ENCODE data around the gene ARNT2. TPM values are rescaled to one million over a fixed set of nuclear protein-coding genes. Genes with fewer than 3 reads are reported as not detected.

ARNT2 gene
- total RNA-seq, 1 experiment from 2014 or later, result 2.2 TPM

DNA sequence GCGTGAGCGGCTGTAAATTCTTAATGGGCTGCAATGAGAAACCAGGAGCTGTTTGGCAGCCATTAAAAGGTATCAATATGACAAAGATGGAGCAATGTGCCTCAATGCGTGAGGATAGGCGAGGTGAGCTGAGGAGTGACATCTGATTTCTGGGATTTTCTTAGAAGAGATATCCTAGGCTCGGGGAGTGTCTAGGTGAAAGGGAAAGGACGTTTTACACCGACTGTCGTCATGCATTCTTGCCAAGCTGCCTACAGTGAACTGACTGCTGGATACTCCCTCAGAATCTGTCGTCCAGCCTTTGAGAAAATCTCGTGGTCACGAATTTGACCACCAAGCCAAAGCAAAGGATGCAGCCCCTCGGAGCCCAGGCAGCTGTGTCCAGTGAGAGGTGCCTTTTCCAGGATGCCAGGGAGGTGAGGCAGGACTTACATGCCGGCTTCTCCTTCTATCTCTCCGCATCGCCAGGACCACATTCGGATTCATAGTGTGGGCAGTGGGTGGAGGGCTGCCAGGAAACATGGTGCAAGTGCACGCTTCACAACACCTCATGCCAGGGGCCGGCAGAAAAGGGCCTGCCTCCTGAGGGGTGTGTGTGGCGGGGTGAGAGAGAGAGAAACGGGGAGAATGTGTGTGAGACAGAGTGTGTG, 210.7 kb downstream of the ARNT2 start:
- no peaks in the 10 kb centered on the region for H3K4me1 ChIP-seq
- H3K27me3 ChIP-seq, result no peaks in the 10 kb centered on the region
- no peaks in the 10 kb centered on the region for H3K9me3 ChIP-seq (replicated peaks)
- no peak overlapping the region for H3K4me3 ChIP-seq
- H3K36me3 ChIP-seq, result no peaks in the 10 kb centered on the region
- H3K27ac ChIP-seq, result no peak overlapping the region
- DNase-seq, result no peak

GRCh38 chr15:80615361-80615736, 211.2 kb downstream of the ARNT2 start:
- Histone ChIP-seq H3K27ac (no peak overlapping the region), H3K9me3 (replicated peaks) (no peaks in the 10 kb centered on the region), H3K27me3 (no peaks in the 10 kb centered on the region), H3K4me3 (no peak overlapping the region), H3K4me1 (no peaks in the 10 kb centered on the region), H3K36me3 (no peaks in the 10 kb centered on the region)
- DNase-seq, result no peak

DNA sequence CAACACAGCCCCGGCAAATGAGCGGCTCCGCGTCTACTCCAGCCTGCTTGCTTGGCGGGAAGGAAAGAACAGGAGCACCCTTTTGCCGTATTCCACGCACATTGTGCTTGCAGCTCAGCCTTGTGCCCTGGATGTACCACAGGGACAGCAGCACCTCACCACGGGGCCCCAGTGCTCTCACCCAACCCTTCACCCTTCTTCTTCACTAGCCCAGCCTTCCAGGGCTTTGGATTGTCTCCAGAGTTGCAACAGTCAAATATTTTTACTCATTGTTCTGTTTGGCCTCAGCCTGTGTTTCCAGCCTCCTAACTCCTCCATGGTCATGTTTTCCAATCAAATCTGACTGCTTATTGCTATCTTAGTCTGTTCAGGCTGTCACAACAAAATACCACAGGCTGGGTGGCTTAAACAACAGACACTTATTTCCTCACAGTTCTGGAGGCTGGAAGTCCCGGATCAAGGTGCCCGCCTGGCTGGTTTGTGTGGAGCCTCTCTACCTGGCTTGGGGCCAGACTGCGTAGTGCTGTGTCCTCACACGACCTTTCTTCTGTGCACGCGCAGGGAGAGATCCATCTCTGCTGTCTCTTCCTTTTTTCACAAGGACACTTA, 211.7 kb downstream of the ARNT2 start:
- Histone ChIP-seq H3K27ac (no peak overlapping the region), H3K9me3 (replicated peaks) (no peaks in the 10 kb centered on the region), H3K4me3 (no peak overlapping the region), H3K4me1 (no peaks in the 10 kb centered on the region), H3K27me3 (no peaks in the 10 kb centered on the region), H3K36me3 (no peaks in the 10 kb centered on the region)
- peak; percentile 37 to 59 for DNase-seq

- no peaks in the 10 kb centered on the region for H3K4me1 ChIP-seq
- no peaks in the 10 kb centered on the region for H3K9me3 ChIP-seq (replicated peaks)
- no peak for DNase-seq
- no peaks in the 10 kb centered on the region for H3K36me3 ChIP-seq
- no peaks in the 10 kb centered on the region for H3K27me3 ChIP-seq
- no peak overlapping the region for H3K4me3 ChIP-seq
- no peak overlapping the region for H3K27ac ChIP-seq
Observed at GRCh38 chr15:80618685-80619400, 214.7 kb downstream of the ARNT2 start.

DNA sequence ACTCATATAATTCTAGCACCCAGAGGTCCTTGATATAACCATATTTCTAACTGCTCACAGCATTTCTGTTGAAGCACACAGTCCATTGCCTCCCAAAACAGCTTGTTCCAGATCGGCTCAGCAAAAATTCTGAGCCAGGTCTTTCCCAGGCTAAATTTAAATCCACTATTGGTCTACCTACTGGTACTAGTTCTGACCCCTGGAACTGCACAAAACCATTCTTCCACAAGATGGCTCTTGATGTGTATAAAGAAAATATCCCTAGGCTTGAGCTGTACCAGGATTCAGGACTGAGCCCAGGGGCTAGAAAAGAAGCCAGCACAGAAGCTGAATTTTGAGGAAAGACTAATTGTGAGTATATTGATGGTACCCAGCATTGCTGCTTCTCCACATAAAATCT, 215.5 kb downstream of the ARNT2 start:
- H3K27me3 ChIP-seq, result no peaks in the 10 kb centered on the region
- DNase-seq, result no peak
- no peaks in the 10 kb centered on the region for H3K36me3 ChIP-seq
- no peak overlapping the region for H3K4me3 ChIP-seq
- H3K27ac ChIP-seq, result no peak overlapping the region
- H3K9me3 ChIP-seq (replicated peaks), result no peaks in the 10 kb centered on the region
- H3K4me1 ChIP-seq, result no peaks in the 10 kb centered on the region

- DNase-seq, result no peak
- no peaks in the 10 kb centered on the region for H3K4me1 ChIP-seq
- H3K27ac ChIP-seq, result no peak overlapping the region
- H3K27me3 ChIP-seq, result no peaks in the 10 kb centered on the region
- no peaks in the 10 kb centered on the region for H3K9me3 ChIP-seq (replicated peaks)
- no peak overlapping the region for H3K4me3 ChIP-seq
- H3K36me3 ChIP-seq, result no peaks in the 10 kb centered on the region
Observed at GRCh38 chr15:80620141-80620540, 216.0 kb downstream of the ARNT2 start.

GRCh38 chr15:80620931-80621330, 216.7 kb downstream of the ARNT2 start:
- H3K27ac ChIP-seq, result no peak overlapping the region
- H3K36me3 ChIP-seq, result no peaks in the 10 kb centered on the region
- no peak for DNase-seq
- no peaks in the 10 kb centered on the region for H3K9me3 ChIP-seq (replicated peaks)
- H3K4me3 ChIP-seq, result no peak overlapping the region
- H3K27me3 ChIP-seq, result no peaks in the 10 kb centered on the region
- no peaks in the 10 kb centered on the region for H3K4me1 ChIP-seq

- H3K4me3 ChIP-seq, result no peak overlapping the region
- no peak for DNase-seq
- no peaks in the 10 kb centered on the region for H3K4me1 ChIP-seq
- no peaks in the 10 kb centered on the region for H3K9me3 ChIP-seq (replicated peaks)
- H3K36me3 ChIP-seq, result no peaks in the 10 kb centered on the region
- H3K27me3 ChIP-seq, result no peaks in the 10 kb centered on the region; the same call in 1 of the 2 replicates
- H3K27ac ChIP-seq, result no peak overlapping the region
Observed at GRCh38 chr15:80626643-80627120, 222.5 kb downstream of the ARNT2 start.

- Histone ChIP-seq H3K4me1 (no peaks in the 10 kb centered on the region), H3K36me3 (no peaks in the 10 kb centered on the region), H3K9me3 (replicated peaks) (no peaks in the 10 kb centered on the region), H3K4me3 (no peak overlapping the region), H3K27ac (no peak overlapping the region), H3K27me3 (no peaks in the 10 kb centered on the region; the same call in 1 of the 2 replicates)
- DNase-seq, result no peak
Observed at GRCh38 chr15:80629355-80629754, 225.2 kb downstream of the ARNT2 start.

GRCh38 chr15:80630981-80631380, 226.8 kb downstream of the ARNT2 start:
- Histone ChIP-seq H3K9me3 (replicated peaks) (no peaks in the 10 kb centered on the region), H3K36me3 (no peaks in the 10 kb centered on the region), H3K4me1 (no peaks in the 10 kb centered on the region), H3K4me3 (no peak overlapping the region), H3K27me3 (no peaks in the 10 kb centered on the region; the same call in 1 of the 2 replicates), H3K27ac (no peak overlapping the region)
- no peak for DNase-seq

GRCh38 chr15:80633221-80633620, 229.0 kb downstream of the ARNT2 start:
- Histone ChIP-seq H3K4me1 (no peaks in the 10 kb centered on the region), H3K27me3 (no peaks in the 10 kb centered on the region; the same call in 1 of the 2 replicates), H3K4me3 (no peak overlapping the region), H3K9me3 (replicated peaks) (no peaks in the 10 kb centered on the region), H3K27ac (no peak overlapping the region), H3K36me3 (no peaks in the 10 kb centered on the region)
- no peak for DNase-seq

DNA sequence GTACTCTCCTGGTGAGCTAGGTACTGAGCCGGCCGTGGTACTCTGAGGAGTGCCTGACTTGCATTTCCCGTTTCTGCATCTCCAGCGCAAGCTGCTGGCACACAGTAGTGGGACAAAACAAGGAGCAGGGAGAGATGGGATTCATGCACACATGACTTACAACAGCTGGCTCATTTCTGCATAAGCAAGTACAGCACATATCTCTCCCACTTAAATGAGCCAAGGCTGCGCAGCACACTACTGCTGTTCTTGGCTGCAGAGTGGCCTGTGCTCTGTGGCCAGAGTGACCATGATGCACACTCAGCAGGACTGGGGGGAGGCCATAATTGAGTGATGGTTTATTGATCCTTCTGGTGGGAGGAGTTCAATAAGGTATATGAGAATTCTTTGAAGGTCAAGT, 231.8 kb downstream of the ARNT2 start:
- Histone ChIP-seq H3K4me1 (no peaks in the 10 kb centered on the region), H3K27ac (no peak overlapping the region), H3K4me3 (no peak overlapping the region), H3K36me3 (no peaks in the 10 kb centered on the region), H3K9me3 (replicated peaks) (no peaks in the 10 kb centered on the region), H3K27me3 (no peaks in the 10 kb centered on the region; the same call in 1 of the 2 replicates)
- DNase-seq, result no peak

DNA sequence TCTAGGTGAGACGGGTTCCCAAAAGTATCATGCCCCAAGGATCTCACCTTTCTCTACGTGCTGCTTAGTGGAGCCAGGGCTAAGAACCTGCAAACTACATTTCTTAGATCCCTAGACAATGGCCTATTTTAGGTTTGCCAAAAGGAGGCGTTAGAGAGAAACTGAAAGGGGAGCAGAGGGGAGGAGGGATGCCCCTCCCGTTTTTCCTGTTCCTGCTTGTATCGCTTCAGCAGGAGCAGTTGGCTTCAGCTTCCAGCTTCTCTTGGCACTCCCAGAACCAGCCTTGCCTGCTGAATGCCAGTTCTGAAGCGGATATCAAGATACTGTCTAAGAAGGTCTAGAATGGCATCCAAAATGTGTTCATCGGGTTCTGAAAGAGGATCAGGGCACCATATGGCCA, 232.5 kb downstream of the ARNT2 start:
- Histone ChIP-seq H3K36me3 (no peaks in the 10 kb centered on the region), H3K4me3 (no peak overlapping the region), H3K27me3 (no peaks in the 10 kb centered on the region; the same call in 1 of the 2 replicates), H3K4me1 (no peaks in the 10 kb centered on the region), H3K27ac (no peak overlapping the region), H3K9me3 (replicated peaks) (no peaks in the 10 kb centered on the region)
- DNase-seq, result peak in 1 of 2 experiments; percentile 10

GRCh38 chr15:80637747-80638146, 233.6 kb downstream of the ARNT2 start:
- DNase-seq, result no peak
- H3K27ac ChIP-seq, result no peak overlapping the region
- no peaks in the 10 kb centered on the region for H3K9me3 ChIP-seq (replicated peaks)
- H3K36me3 ChIP-seq, result no peaks in the 10 kb centered on the region
- H3K27me3 ChIP-seq, result no peaks in the 10 kb centered on the region
- H3K4me3 ChIP-seq, result no peak overlapping the region
- H3K4me1 ChIP-seq, result no peaks in the 10 kb centered on the region

GRCh38 chr15:80638553-80639167, 234.5 kb downstream of the ARNT2 start:
- Histone ChIP-seq H3K27me3 (no peaks in the 10 kb centered on the region), H3K27ac (no peak overlapping the region), H3K4me1 (no peaks in the 10 kb centered on the region), H3K9me3 (replicated peaks) (no peaks in the 10 kb centered on the region), H3K36me3 (no peaks in the 10 kb centered on the region), H3K4me3 (no peak overlapping the region)
- no peak for DNase-seq
